Right lobe of liver (tissue), 4 donors: Measurements from ENCODE around the gene CDKAL1.

Experiments
- CTCF ChIP-seq, 4 donors: fragments of 200-600 bp in 3 of 4; fragments of 450-650 bp in 1 of 4; IDR thresholded peaks; one replicate each; pipeline versions ENCODE4 v1.5.1 to v1.8.0; 2016 to 2022; ENCODE audit warnings: antibody characterized with exemption in 4 of 4, mild to moderate bottlenecking in 2 of 4
- POLR2A ChIP-seq: fragments of 450-650 bp; IDR thresholded peaks from one replicate; pipeline ENCODE4 v1.6.1; 2017; ENCODE audit warnings: antibody characterized with exemption, mild to moderate bottlenecking
- donor health status: DM: no; HTN: no; CAD: no.
- donor health status: DM: no; HTN: no; CAD: no.
- donor health status: DM: no; HTN: yes; CAD: no.

- no peak for TF ChIP-seq CTCF (IDR thresholded peaks at IDR 0.05)
- TF ChIP-seq POLR2A: no peak
Measured at GRCh38 chr6:20674664-20675063, 140.4 kb downstream of the CDKAL1 start.
